ENCODE results near the gene PEX26.
"Not testable (repeated sequence)": the region's sequence is repeated elsewhere in the genome, so short reads cannot be mapped to it uniquely, and the experiment has no call there.

PEX26 gene

GRCh38 chr22:18077639-18078328, at the start of gene PEX26:
TSS of gene PEX26 (plus strand) at chr22:18077990. CDS start at chr22:18078377, 387 bp downstream.
- peak; percentile 98 for DNase-seq

- DNase-seq = no peak
These were observed 48.8 kb upstream of the PEX26 start for GRCh38 chr22:18028817-18029527.

- DNase-seq = no peak
These were observed 48.0 kb upstream of the PEX26 start for GRCh38 chr22:18029686-18030267.

GRCh38 chr22:18031695-18032454, 45.9 kb upstream of the PEX26 start:
- no peak for DNase-seq

- DNase-seq = no peak
These were observed 45.2 kb upstream of the PEX26 start for GRCh38 chr22:18032455-18033101.

- DNase-seq = no peak
These were observed 44.4 kb upstream of the PEX26 start for GRCh38 chr22:18033204-18033998.

GRCh38 chr22:18034076-18034475, 43.7 kb upstream of the PEX26 start:
- no peak for DNase-seq

- DNase-seq = no peak
These were observed 42.0 kb upstream of the PEX26 start for GRCh38 chr22:18035751-18036150.

GRCh38 chr22:18040898-18041297, 36.9 kb upstream of the PEX26 start:
- peak; percentile 4 for DNase-seq

GRCh38 chr22:18042685-18043084, 35.1 kb upstream of the PEX26 start:
- no peak for DNase-seq

- DNase-seq = peak; percentile 39
These were observed 33.1 kb upstream of the PEX26 start for GRCh38 chr22:18044548-18045271.

- DNase-seq = no peak
These were observed 32.0 kb upstream of the PEX26 start for GRCh38 chr22:18045794-18046193.

- no peak for DNase-seq
These were observed 29.7 kb upstream of the PEX26 start for GRCh38 chr22:18048041-18048440.

- no peak for DNase-seq
These were observed 29.3 kb upstream of the PEX26 start for GRCh38 chr22:18048441-18048898.

- no peak for DNase-seq
These were observed 27.7 kb upstream of the PEX26 start for GRCh38 chr22:18050065-18050464.

- DNase-seq = not testable (repeated sequence)
These were observed 26.7 kb upstream of the PEX26 start for GRCh38 chr22:18051113-18051512.

- not testable (repeated sequence) for DNase-seq
These were observed 24.4 kb upstream of the PEX26 start for GRCh38 chr22:18053216-18053946.

GRCh38 chr22:18055619-18056160, 22.1 kb upstream of the PEX26 start:
- no peak for DNase-seq

- no peak for DNase-seq
These were observed 21.6 kb upstream of the PEX26 start for GRCh38 chr22:18056161-18056666.

Data from activated effector memory CD4-positive, alpha-beta T cell treated with anti-CD3 and anti-CD28 coated beads, Interleukin-2, amount 50 U/mL, for 16 hours (primary cell).